ENCODE results near the gene PTPRN2. TPM values are rescaled to one million over a fixed set of nuclear protein-coding genes. Genes with fewer than 3 reads are reported as not detected.
"Not testable (repeated sequence)": the region's sequence is repeated elsewhere in the genome, so short reads cannot be mapped to it uniquely, and the experiment has no call there.

Gene PTPRN2
- total RNA-seq, 1 experiment from 2014 or later, result not detected

GRCh38 chr7:158204453-158204852, 383.2 kb downstream of the PTPRN2 start:
- no peak for TF ChIP-seq CTCF (conservative IDR thresholded peaks at IDR 0.05)
- no peak for TF ChIP-seq EZH2 (IDR thresholded peaks at IDR 0.05; ENCODE audit: low read depth)
- BruUV-seq (replicated peaks), result no TSS peak

DNA sequence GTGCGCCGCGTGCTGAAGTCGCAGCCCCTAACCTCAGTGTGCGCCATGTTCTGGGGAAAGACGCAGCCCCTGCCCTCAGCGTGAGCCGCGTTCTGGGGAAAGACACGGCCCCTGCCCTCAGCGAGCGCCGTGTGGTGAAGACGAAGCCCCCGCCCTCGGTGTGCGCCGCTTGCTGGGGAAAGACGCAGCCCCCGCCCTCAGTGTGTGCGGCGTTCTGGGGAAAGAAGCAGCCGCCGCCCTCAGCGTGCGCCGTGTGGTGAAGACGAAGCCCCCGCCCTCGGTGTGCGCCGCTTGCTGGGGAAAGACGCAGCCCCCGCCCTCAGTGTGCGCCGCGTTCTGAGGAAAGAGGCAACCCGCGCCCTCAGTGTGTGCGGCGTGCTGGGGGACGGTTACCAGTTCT, 383.7 kb downstream of the PTPRN2 start:
- intact Hi-C loops (cut with micrococcal nuclease; ENCODE audit: unreplicated experiment); DNase-seq; H4K20me1 ChIP-seq (ENCODE audit: insufficient read depth); CTCF ChIA-PET; H3K9me3 ChIP-seq (ENCODE audit: insufficient read depth, low read depth); POLR2A ChIA-PET (ENCODE audit: unreplicated experiment); H3K36me3 ChIP-seq (ENCODE audit: low read depth); H2AFZ ChIP-seq; H3F3A ChIP-seq (ENCODE audit: insufficient read depth, low read depth); BruUV-seq (replicated peaks); H3K9me2 ChIP-seq (ENCODE audit: insufficient read depth); H3K4me1 ChIP-seq (replicated peaks; ENCODE audit: insufficient read depth); H3K4me2 ChIP-seq; H3K4me3 ChIP-seq; H3K79me2 ChIP-seq (ENCODE audit: low read depth); H3K27ac ChIP-seq: not testable (repeated sequence)
- peaks cover 67% of the 10 kb centered on the region for H3K27me3 ChIP-seq (ENCODE audit: insufficient read depth, low read depth)

More at GRCh38 chr7:158204453-158204852, 383.2 kb downstream of the PTPRN2 start:
- ChIA-PET POLR2A (ENCODE audit: unreplicated experiment) (no interaction called here), CTCF (no interaction called here)
- H3K4me1 ChIP-seq (replicated peaks; ENCODE audit: insufficient read depth), result no peaks in the 10 kb centered on the region
- intact Hi-C loops (cut with micrococcal nuclease; ENCODE audit: unreplicated experiment), result no loop called here
- H2AFZ ChIP-seq, result no peak overlapping the region
- no peaks in the 10 kb centered on the region for H3K79me2 ChIP-seq (ENCODE audit: low read depth)
- no peaks in the 10 kb centered on the region for H4K20me1 ChIP-seq (ENCODE audit: insufficient read depth)
- H3K27me3 ChIP-seq (ENCODE audit: insufficient read depth, low read depth), result peaks cover 62% of the 10 kb centered on the region
- no peaks in the 10 kb centered on the region for H3K9me3 ChIP-seq (ENCODE audit: insufficient read depth, low read depth)
- H3K27ac ChIP-seq, result no peak overlapping the region
- H3K4me3 ChIP-seq, result no peak overlapping the region
- no peak for DNase-seq
- no peaks in the 10 kb centered on the region for H3F3A ChIP-seq (ENCODE audit: insufficient read depth, low read depth)
- no peak overlapping the region for H3K4me2 ChIP-seq
- H3K36me3 ChIP-seq (ENCODE audit: low read depth), result no peaks in the 10 kb centered on the region
- no peaks in the 10 kb centered on the region; the same call in 1 of the 2 replicates for H3K9me2 ChIP-seq (ENCODE audit: insufficient read depth)

GRCh38 chr7:158194365-158194900, 393.2 kb downstream of the PTPRN2 start:
- BruUV-seq (replicated peaks), result no TSS peak
- no peaks in the 10 kb centered on the region for H3K79me2 ChIP-seq (ENCODE audit: low read depth)
- H3F3A ChIP-seq (ENCODE audit: insufficient read depth, low read depth), result no peaks in the 10 kb centered on the region
- H3K4me1 ChIP-seq (replicated peaks; ENCODE audit: insufficient read depth), result no peaks in the 10 kb centered on the region
- no peak for DNase-seq
- intact Hi-C loops (cut with micrococcal nuclease; ENCODE audit: unreplicated experiment), result no loop called here
- H3K27me3 ChIP-seq (ENCODE audit: insufficient read depth, low read depth), result peaks cover 90% of the 10 kb centered on the region
- no peak overlapping the region for H3K27ac ChIP-seq
- H4K20me1 ChIP-seq (ENCODE audit: insufficient read depth), result no peaks in the 10 kb centered on the region
- H3K9me2 ChIP-seq (ENCODE audit: insufficient read depth), result no peaks in the 10 kb centered on the region
- TF ChIP-seq EZH2 (IDR thresholded peaks at IDR 0.05; ENCODE audit: low read depth), result no peak; the same call in 1 of the 2 replicates
- TF ChIP-seq CTCF (conservative IDR thresholded peaks at IDR 0.05), result no peak
- H3K4me2 ChIP-seq, result no peak overlapping the region
- no peak overlapping the region for H3K4me3 ChIP-seq
- no peak overlapping the region for H2AFZ ChIP-seq
- no peaks in the 10 kb centered on the region for H3K36me3 ChIP-seq (ENCODE audit: low read depth)
- 0 out of 2 replicates have a peak, but pooled peaks cover 3% of the 10 kb centered on the region for H3K9me3 ChIP-seq (ENCODE audit: insufficient read depth, low read depth)
- CTCF ChIA-PET, result no interaction called here
- POLR2A ChIA-PET (ENCODE audit: unreplicated experiment), result no interaction called here

DNA sequence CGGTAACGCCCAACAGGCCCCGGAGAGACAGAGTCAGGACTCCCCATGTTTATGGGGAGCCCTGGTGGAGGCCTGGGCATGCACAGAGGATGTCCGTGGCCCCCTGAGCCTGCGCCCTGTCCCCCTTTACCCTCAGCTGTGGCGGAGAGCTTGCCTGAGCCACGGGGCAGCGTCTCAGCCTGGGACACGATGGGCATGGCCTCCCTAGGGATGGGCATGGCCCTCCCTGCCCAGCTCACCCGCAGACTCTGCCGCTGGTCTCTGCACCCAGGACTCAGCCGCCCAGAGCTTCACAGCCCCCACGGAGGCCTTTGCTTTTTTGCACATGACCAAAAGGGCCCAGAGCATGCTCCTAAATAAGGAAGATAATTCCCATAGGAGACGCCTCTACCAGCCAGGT, 394.2 kb downstream of the PTPRN2 start:
- Histone ChIP-seq H3K4me2 (no peak overlapping the region), H3F3A (ENCODE audit: insufficient read depth, low read depth) (no peaks in the 10 kb centered on the region), H4K20me1 (ENCODE audit: insufficient read depth) (no peaks in the 10 kb centered on the region), H3K27me3 (ENCODE audit: insufficient read depth, low read depth) (peaks cover 91% of the 10 kb centered on the region), H3K79me2 (ENCODE audit: low read depth) (no peaks in the 10 kb centered on the region), H3K4me3 (no peak overlapping the region), H3K4me1 (replicated peaks; ENCODE audit: insufficient read depth) (no peaks in the 10 kb centered on the region), H3K9me3 (ENCODE audit: insufficient read depth, low read depth) (0 out of 2 replicates have a peak, but pooled peaks cover 3% of the 10 kb centered on the region), H3K27ac (no peak overlapping the region), H3K9me2 (ENCODE audit: insufficient read depth) (no peaks in the 10 kb centered on the region), H3K36me3 (ENCODE audit: low read depth) (no peaks in the 10 kb centered on the region), H2AFZ (no peak overlapping the region)
- CTCF ChIA-PET, result no interaction called here
- no peak for DNase-seq
- TF ChIP-seq CTCF (conservative IDR thresholded peaks at IDR 0.05), result no peak
- TF ChIP-seq EZH2 (IDR thresholded peaks at IDR 0.05; ENCODE audit: low read depth), result no peak
- intact Hi-C loops (cut with micrococcal nuclease; ENCODE audit: unreplicated experiment), result no loop called here
- POLR2A ChIA-PET (ENCODE audit: unreplicated experiment), result no interaction called here
- no TSS peak for BruUV-seq (replicated peaks)

Measured in PC-9 (cell line).